Sigmoid colon (tissue), 3 donors: ENCODE results near the gene CLDN19.

Experiments used
- POLR2A ChIP-seq, 2 donors: fragments of 450-650 bp; IDR thresholded peaks; one replicate each; pipeline ENCODE4 v1.6.1; 2016; ENCODE audit warnings: antibody characterized with exemption in 2 of 2, mild to moderate bottlenecking in 2 of 2, moderate library complexity in 2 of 2
- TF ChIP-seq, protein P1 (sequence below), 4 experiments: fragments of 450-650 bp in 3 of 4; fragments of 200-600 bp in 1 of 4; IDR thresholded peaks; one replicate each; pipeline ENCODE4 v1.5.1; 2016 to 2019; ENCODE audit warnings: antibody characterized with exemption in 4 of 4, mild to moderate bottlenecking in 3 of 4, moderate library complexity in 2 of 4

DNA sequence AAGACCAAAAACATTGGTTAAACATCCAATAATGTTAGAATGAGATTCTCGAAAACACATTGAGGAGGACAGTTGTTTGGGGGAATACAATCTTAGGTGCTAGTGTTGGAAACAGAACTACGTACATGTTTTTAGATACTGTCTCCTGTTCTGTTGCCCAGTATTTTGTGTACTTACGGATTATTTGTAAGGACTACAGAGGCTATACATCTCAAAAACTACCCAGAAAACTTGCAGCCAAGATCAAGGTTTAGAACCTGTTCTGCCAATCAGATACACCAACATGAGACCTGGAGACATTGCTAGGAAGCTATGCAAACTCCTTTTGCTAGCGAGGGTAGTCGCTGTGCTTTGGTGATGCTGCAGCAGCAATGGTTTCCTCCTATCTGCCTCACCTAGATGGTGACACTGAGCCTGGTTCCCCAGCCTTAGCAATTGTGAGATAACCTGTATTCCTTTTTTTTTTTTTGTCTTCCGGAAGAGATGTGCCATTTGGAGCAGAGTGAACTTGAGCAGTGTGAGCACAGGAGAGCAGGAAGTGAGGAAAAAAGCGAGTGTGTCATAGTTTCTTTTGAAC, 36.1 kb downstream of the CLDN19 start:
- TF ChIP-seq, protein P1, sequence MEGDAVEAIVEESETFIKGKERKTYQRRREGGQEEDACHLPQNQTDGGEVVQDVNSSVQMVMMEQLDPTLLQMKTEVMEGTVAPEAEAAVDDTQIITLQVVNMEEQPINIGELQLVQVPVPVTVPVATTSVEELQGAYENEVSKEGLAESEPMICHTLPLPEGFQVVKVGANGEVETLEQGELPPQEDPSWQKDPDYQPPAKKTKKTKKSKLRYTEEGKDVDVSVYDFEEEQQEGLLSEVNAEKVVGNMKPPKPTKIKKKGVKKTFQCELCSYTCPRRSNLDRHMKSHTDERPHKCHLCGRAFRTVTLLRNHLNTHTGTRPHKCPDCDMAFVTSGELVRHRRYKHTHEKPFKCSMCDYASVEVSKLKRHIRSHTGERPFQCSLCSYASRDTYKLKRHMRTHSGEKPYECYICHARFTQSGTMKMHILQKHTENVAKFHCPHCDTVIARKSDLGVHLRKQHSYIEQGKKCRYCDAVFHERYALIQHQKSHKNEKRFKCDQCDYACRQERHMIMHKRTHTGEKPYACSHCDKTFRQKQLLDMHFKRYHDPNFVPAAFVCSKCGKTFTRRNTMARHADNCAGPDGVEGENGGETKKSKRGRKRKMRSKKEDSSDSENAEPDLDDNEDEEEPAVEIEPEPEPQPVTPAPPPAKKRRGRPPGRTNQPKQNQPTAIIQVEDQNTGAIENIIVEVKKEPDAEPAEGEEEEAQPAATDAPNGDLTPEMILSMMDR (IDR thresholded peaks at IDR 0.05) = no peak
- TF ChIP-seq POLR2A (IDR thresholded peaks at IDR 0.05) = no peak
